ENCODE data around the gene TMEM81. TPM values are rescaled to one million over a fixed set of nuclear protein-coding genes. Genes with fewer than 3 reads are reported as not detected.

Gene TMEM81
- total and polyA plus RNA-seq, 10 of the 15 experiments (the other 5 are each of a cell fraction or from before 2014, with no cell fraction given) = 0.62 to 2.2 (median 1.1) TPM

DNA sequence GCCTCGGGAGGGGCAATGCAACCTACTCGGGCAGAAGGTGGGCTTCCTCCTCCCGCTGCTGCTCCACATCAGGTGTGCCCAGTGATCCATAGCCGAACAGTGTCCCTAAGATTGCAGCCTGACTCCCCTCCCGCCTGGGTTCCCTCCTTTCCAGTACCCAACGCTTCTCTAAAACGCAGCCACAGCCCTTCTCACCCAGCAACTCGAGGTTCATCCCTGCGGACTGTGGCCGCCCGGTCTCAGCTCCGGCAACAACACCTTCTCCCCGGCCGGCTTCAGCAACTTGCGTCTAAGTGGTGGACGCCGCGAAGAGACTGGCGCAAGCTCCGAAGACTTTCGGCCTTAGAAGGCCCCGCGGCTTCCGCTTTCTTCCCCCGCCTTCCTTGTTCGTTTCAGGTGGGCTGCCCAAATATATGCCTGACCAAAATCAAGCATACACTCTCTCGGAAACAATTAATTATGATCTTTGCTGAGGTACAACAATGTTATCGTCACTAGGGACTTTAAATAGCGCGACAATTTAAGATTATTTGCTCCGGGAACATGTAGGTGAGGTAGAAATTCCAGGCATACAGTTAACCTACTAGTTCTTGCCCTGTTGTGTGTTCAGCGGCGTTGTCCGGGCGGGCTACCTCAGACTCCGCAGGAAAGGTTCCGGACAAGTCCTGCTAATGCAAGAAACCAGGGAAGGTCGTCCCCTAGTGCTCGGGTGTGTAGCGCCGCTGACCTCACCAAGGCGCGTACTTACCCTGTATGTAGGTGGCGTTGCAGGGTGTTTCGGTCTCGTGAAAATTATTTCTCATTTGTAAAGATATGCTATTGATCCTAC lies 37.6 kb upstream of the TMEM81 start, which contains the start of gene RBBP5:
RBBP5 (minus strand) TSS at position 319 of the 829 bp plus-strand sequence; CDS start at position 214, 105 bp downstream.
- H3K79me2 ChIP-seq (ENCODE audit: control insufficient read depth, insufficient read depth, low read length) = peaks cover 32% of the 10 kb centered on the region
- no peaks in the 10 kb centered on the region for H4K20me1 ChIP-seq (ENCODE audit: control insufficient read depth, insufficient read depth)
- FAIRE-seq (peak; percentile 98), DNase-seq (ENCODE audit: low read depth, low spot score) (peak; percentile 94), ATAC-seq (peak; percentile 97)
- CTCF ChIA-PET = interaction anchor here (0.7 to 11.3 kb wide), 13 partner anchors 9 to 364 kb away, joined by 3 to 88 read pairs (median 6); no protein-coding TSS in a partner anchor
- H3K4me3 ChIP-seq = peak within 1 kb of the TSS; percentile 96
- POLR2A ChIA-PET = interaction anchor here (0.6 to 1.2 kb wide), 4 partner anchors 10 to 77 kb away, joined by 3 to 5 read pairs (median 4); no protein-coding TSS in a partner anchor
- no peaks in the 10 kb centered on the region for H3K27me3 ChIP-seq (replicated peaks in 1 of 2; ENCODE audit: control insufficient read depth in 2 of 2, insufficient read depth in 2 of 2, low read length in 1 of 2)
- RAD21 ChIA-PET (ENCODE audit: unreplicated experiment) = interaction anchor here (0.8 to 1.9 kb wide), 5 partner anchors 12 to 149 kb away, joined by 3 to 6 read pairs (median 3); no protein-coding TSS in a partner anchor
- no peaks in the 10 kb centered on the region for H3K9me3 ChIP-seq (replicated peaks; ENCODE audit: control insufficient read depth, insufficient read depth, low read length)
- H3K27ac ChIP-seq (ENCODE audit: control insufficient read depth, insufficient read depth) = peak within 1 kb of the TSS; percentile 99
- 1% methylated on average over 46 of the region's 46 CpGs for WGBS (ENCODE audit: insufficient coverage, insufficient replicate concordance, low lambda C conversion rate, missing lambda C conversion rate)
- peak within 1 kb of the TSS; percentile 94 for H3K4me2 ChIP-seq (ENCODE audit: control insufficient read depth, insufficient read depth)
- no TSS peak for BruUV-seq (replicated peaks)
- H2AFZ ChIP-seq (ENCODE audit: control insufficient read depth, low read depth, low read length) = peak within 1 kb of the TSS; percentile 98
- in situ Hi-C loops (cut with MboI) (no loop called here), intact Hi-C loops (cut with micrococcal nuclease; ENCODE audit: unreplicated experiment) (loop anchor here (1.0 to 5.0 kb wide), 2 partner anchors 90 to 164 kb away; partner anchors contain the start of gene DSTYK)
- H3K4me1 ChIP-seq (ENCODE audit: control insufficient read depth, insufficient read depth, low read length) = no peaks in the 10 kb centered on the region; the same call in 1 of the 2 replicates
- no peaks in the 10 kb centered on the region for H3K36me3 ChIP-seq (ENCODE audit: control insufficient read depth in 2 of 2, insufficient read depth in 2 of 2, low read length in 1 of 2)
- H3K9ac ChIP-seq (ENCODE audit: control insufficient read depth, insufficient read depth, low read length) = peak within 1 kb of the TSS; percentile 91
- SMC1A ChIA-PET (ENCODE audit: uncharacterized antibody, unreplicated experiment) = interaction anchor here (0.7 to 4.5 kb wide), 10 partner anchors 9 to 204 kb away, joined by 3 to 24 read pairs (median 4); no protein-coding TSS in a partner anchor
- peak; percentile 98 for TF ChIP-seq IKZF1 (conservative IDR thresholded peaks at IDR 0.05)
- peak; percentile 98 for TF ChIP-seq MYB (IDR thresholded peaks at IDR 0.05; ENCODE audit: borderline replicate concordance, low read depth, low read length)
- peak; percentile 94; the same call in 2 of the 3 replicates for TF ChIP-seq POU2F2 (IDR thresholded peaks at IDR 0.05; ENCODE audit: borderline replicate concordance, low read depth, low read length)
- no peak for TF ChIP-seq FOS (IDR thresholded peaks at IDR 0.05; ENCODE audit: borderline replicate concordance, extremely low read depth, insufficient read length)
- TF ChIP-seq, protein P1, sequence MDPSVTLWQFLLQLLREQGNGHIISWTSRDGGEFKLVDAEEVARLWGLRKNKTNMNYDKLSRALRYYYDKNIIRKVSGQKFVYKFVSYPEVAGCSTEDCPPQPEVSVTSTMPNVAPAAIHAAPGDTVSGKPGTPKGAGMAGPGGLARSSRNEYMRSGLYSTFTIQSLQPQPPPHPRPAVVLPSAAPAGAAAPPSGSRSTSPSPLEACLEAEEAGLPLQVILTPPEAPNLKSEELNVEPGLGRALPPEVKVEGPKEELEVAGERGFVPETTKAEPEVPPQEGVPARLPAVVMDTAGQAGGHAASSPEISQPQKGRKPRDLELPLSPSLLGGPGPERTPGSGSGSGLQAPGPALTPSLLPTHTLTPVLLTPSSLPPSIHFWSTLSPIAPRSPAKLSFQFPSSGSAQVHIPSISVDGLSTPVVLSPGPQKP (IDR thresholded peaks at IDR 0.05; ENCODE audit: low read depth, low read length) = peak; percentile 48; the same call in 1 of the 2 replicates
- TF ChIP-seq HSF1 (IDR thresholded peaks at IDR 0.05; ENCODE audit: low read depth, low read length) = peak; percentile 86; the same call in 1 of the 2 replicates
- TF ChIP-seq, protein P2, sequence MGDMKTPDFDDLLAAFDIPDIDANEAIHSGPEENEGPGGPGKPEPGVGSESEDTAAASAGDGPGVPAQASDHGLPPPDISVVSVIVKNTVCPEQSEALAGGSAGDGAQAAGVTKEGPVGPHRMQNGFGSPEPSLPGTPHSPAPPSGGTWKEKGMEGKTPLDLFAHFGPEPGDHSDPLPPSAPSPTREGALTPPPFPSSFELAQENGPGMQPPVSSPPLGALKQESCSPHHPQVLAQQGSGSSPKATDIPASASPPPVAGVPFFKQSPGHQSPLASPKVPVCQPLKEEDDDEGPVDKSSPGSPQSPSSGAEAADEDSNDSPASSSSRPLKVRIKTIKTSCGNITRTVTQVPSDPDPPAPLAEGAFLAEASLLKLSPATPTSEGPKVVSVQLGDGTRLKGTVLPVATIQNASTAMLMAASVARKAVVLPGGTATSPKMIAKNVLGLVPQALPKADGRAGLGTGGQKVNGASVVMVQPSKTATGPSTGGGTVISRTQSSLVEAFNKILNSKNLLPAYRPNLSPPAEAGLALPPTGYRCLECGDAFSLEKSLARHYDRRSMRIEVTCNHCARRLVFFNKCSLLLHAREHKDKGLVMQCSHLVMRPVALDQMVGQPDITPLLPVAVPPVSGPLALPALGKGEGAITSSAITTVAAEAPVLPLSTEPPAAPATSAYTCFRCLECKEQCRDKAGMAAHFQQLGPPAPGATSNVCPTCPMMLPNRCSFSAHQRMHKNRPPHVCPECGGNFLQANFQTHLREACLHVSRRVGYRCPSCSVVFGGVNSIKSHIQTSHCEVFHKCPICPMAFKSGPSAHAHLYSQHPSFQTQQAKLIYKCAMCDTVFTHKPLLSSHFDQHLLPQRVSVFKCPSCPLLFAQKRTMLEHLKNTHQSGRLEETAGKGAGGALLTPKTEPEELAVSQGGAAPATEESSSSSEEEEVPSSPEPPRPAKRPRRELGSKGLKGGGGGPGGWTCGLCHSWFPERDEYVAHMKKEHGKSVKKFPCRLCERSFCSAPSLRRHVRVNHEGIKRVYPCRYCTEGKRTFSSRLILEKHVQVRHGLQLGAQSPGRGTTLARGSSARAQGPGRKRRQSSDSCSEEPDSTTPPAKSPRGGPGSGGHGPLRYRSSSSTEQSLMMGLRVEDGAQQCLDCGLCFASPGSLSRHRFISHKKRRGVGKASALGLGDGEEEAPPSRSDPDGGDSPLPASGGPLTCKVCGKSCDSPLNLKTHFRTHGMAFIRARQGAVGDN (IDR thresholded peaks at IDR 0.05) = peak; percentile 73
- peak; percentile 69 for TF ChIP-seq MTA2 (IDR thresholded peaks at IDR 0.05; ENCODE audit: low read depth)
- no peak for TF ChIP-seq PAX8 (IDR thresholded peaks at IDR 0.05)
- peak; percentile 65; the same call in 1 of the 2 replicates for TF ChIP-seq ZBED1 (IDR thresholded peaks at IDR 0.05; ENCODE audit: borderline replicate concordance)
- peak; percentile 60 for TF ChIP-seq SMAD1 (IDR thresholded peaks at IDR 0.05; ENCODE audit: low read depth, partially characterized antibody)
- TF ChIP-seq HDGF (IDR thresholded peaks at IDR 0.05) = no peak
- TF ChIP-seq CHD1 (IDR thresholded peaks at IDR 0.05; ENCODE audit: low read depth, low read length) = no peak
- TF ChIP-seq SUPT20H (IDR thresholded peaks at IDR 0.05; ENCODE audit: borderline replicate concordance, control insufficient read depth, low read depth, low read length) = no peak
- TF ChIP-seq IRF4 (IDR thresholded peaks at IDR 0.05; ENCODE audit: low read depth, low read length) = peak; percentile 88
- TF ChIP-seq RUNX3 (IDR thresholded peaks at IDR 0.05; ENCODE audit: low read length) = peak; percentile 91

Data from GM12878 (cell line).